NCI-H446 (cell line): Measurements from ENCODE around the gene TRRAP.

ENCODE experiments used
- DNase-seq, 2 experiments: peaks; one replicate each; lab custom pipeline; 2025; lab: John Stamatoyannopoulos, UW

TRRAP gene

GRCh38 chr7:99005776-99006175, 127.4 kb downstream of the TRRAP start:
- no peak for DNase-seq

DNA sequence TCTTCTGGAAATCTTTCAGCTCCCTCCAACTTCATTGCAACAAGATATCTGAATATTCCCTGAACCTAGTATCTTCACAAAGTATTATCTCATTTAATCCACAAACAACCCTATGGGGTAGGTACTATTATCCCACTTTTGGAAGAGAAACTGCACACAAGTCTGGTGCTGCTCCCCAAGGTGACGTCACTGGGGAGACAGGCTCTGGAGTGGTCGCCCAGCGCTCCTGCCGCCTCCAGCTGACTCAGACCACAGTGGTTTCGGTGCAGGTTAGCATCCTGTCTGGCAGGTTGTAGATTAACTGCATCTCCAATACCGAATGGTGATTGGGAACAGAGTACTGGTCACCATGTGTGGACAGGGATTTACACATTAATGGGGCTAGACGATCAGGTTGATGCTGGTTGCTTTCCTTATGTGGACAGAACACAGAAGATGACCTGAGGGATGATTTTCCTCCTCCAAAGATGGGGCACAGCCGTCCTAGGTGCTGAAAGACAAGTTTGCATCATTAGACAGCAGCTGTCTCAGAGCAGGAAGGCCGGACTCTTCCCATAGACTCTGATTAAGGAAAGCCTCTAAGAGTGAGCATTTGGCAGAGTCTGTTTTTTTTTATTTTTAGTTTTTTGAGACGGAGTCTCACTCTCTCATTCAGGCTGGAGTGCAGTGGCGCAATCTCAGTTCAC, 128.6 kb downstream of the TRRAP start:
- no peak for DNase-seq

GRCh38 chr7:99008181-99008631, 129.9 kb downstream of the TRRAP start:
- DNase-seq = no peak

DNA sequence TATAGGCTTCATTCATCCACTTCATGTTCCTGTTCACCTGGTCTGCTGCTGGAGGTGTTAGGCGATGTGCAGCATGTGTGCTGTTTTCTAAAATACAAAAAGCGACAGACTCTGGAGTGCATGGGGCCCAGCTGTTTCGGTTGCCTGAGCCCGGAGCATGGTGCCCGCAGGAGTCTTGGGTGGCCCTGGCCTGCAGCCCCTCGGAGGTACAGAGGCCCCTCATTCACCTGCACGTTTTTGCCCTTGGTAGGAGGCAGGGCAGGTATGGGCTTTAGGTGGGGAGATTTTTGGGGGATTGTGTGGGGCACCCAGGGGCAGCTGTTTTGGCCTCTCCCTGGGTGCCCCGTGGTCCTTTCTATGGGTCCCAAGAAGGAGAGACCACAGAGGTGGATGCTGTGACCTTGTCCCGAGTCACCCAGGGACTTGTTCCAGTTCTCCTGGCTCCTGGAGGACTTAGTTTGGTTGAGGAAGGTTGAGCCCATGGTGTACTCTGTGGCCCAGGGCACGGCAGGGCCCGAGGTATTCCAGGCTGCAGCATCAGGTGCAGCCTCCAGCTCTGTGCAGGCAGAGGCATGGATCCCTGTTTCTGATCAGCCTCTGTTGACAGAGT, 130.7 kb downstream of the TRRAP start:
- no peak for DNase-seq

DNA sequence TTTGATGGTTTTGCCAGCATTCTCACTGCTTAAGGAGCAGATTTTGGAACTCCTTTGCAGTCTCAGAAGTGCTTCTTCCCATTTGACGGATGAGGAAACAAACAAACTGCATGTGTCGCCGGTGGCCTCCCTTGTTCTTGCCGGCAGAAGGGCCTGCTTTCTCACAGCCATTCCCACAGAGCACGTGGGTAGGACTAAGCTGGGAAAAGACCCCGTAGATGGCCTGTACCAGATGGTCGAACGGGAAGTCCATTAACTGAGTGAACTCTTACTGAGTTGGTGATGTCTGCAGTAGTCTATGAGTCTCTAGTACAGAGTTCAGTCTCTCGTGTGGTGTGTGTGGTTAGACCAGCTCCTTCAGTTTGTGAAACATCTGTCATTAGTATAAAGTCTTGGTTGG, 131.9 kb downstream of the TRRAP start:
- no peak for DNase-seq

- no peak for DNase-seq
Measured at GRCh38 chr7:99011341-99011705, 133.0 kb downstream of the TRRAP start.

- DNase-seq = no peak
Measured at GRCh38 chr7:99011706-99012404, 133.5 kb downstream of the TRRAP start.

- DNase-seq = no peak
Measured at GRCh38 chr7:99012722-99013121, 134.4 kb downstream of the TRRAP start.

- DNase-seq = no peak
Measured at GRCh38 chr7:99013266-99014112, 135.2 kb downstream of the TRRAP start.

DNA sequence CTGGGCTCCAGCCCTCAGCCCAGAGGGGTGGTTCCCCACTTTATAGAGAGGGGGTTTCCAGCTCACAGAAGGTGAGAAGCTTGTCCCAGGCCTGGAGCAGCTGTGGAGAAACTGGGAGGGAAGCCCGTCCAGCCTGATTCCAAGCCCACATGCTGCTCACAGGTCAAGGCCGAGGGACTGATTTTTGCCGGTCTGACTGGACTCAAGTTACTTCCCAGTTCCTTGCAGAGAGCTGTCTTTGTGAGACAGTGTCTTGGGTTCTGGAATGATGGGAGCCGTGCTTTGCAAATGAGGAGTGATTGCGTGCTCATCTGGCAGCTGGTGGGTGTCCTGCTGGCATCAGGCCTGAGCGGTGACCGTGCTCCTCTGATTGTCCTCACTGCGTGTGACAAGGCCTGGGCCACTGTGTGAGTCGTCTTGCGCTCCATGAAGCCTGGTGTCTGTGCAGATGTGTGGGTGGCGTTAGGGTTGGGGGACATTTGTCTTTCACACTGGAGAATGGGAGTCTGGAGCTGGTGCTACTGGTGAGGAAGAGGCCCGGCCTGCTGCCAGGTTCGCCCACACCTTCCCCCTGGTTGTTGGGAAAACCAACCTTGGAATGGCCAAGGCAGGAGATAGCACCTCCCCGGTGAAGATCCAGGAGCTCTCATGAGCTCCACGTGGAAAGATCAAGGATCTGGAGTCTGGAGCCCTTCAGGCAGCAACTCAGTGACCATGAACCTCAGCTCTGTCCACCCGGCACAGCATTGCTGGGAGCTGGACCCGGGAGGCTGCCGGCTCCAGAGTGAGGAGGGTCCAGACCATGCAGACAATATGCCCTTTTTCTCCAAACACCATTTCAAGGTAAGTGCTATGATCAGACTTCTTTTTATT, 136.0 kb downstream of the TRRAP start:
- DNase-seq = no peak

GRCh38 chr7:99016196-99016595, 137.9 kb downstream of the TRRAP start:
- no peak for DNase-seq

DNA sequence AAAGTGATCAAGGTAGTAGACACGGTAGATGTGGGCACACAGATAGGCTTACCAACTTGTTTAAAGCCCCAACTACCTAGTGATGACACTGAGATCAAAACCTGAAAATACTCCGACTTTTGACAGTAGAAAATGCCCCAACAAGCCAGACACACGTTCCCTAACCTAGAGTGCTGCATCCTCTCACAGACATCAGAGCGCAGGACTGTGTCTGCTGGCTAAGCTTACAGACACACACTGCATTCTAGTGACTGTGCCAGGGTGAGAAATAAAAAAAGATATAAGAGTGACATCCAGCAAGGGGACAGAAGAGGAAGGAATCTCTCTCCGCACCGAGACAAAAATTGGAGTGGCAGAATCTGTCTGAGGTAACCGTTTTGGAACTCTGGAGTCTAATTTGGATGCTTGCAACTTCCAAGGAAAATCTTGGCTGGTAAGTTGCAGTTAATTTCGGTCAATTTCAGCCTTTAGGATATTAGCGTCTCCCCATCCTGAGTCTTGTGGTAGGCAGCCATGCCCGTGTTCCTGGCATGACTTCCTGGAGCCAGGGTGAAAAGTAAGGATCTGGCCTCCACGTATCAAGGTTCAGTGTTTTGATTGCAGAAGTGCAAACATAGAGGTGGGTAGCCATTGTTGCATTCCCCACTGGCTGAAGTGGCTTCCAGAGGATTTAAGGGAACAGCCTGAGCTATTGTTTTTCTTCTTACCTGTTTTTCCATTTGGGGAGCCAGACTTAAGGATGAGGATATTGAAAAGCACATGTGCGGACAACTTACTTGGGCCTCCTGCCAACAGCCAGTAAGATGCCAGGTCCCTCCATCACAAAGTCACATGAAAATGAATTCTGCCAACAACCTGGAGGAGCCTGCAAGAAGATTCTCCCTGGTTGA, 141.4 kb downstream of the TRRAP start:
- no peak for DNase-seq

- DNase-seq = no peak
Measured at GRCh38 chr7:99020413-99020715, 142.0 kb downstream of the TRRAP start.

DNA sequence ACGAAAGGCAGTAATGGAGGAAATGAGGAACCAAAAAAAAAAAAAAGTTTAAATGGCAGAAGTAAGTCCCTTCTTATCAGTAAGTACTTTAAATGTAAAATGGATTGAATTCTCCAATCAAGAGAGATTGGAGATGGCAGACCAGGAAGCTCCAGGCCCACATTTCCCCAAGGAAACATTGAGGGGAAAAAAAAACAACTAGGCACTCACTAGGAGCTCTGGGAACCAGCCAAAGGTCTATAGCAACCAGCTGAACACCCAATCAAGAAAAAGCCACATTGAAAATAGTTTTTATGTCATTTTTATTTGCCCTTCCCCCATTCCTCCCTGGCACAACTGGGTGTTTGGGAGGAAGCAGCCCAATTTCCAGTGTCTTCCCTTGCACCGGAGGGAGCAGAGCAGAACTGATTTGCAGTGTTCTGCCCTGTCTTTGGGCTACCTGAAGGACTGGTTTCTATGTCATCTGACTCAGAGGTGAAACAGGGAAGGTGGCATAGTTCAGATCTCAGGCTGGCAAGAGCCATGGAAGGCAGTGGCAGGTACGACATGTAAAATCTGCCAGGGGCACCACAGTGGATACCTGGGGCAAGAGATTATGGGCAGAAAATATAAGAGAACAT, 143.7 kb downstream of the TRRAP start:
- peak in 1 of 2 experiments; percentile 5 for DNase-seq

GRCh38 chr7:99024066-99024465, 145.7 kb downstream of the TRRAP start:
- DNase-seq = no peak

- no peak for DNase-seq
Measured at GRCh38 chr7:99027241-99027640, 148.9 kb downstream of the TRRAP start.

DNA sequence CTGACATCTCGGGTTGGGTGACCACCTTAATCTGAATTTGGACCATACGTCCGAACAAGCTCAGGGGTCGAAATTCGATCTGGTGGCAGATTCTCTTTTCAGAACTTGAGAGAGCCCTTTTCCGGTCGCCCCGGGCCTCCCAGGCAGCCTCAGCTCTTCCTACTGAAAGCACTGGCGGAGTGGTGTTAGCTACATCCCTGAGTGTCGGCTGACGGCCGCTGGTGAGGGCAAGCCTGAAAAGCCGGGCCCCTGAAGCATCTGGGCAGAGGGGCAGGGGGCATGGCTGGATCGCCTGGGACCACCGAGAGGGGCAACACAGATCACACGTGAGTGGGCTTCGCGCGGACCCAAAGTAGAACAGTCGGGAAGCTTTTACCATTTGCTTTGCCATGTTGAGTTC, 149.5 kb downstream of the TRRAP start:
- no peak for DNase-seq

GRCh38 chr7:99028261-99028973, 150.1 kb downstream of the TRRAP start:
- no peak for DNase-seq
